ENCODE results near the gene AUTS2.

DNA sequence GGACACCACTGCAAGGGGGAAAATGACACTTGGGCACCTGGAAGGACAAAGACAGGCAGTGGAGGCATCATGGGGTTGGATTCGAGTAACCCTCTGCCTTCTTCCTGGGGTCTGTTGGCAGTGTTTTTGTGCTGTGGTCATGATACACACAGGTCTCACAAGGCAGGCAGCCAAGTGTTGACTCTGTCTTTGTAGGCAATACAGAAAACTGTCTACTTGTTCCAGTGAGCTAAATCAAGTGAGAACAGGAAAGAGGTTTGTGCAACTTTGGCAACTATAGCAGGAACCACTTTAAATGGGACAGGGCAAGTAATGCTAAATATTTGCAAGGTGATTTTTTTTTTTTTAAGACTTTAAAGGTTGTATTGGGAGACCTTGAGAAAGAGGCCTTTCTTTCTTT, 955.1 kb downstream of the AUTS2 start:
- TF ChIP-seq, protein P1, sequence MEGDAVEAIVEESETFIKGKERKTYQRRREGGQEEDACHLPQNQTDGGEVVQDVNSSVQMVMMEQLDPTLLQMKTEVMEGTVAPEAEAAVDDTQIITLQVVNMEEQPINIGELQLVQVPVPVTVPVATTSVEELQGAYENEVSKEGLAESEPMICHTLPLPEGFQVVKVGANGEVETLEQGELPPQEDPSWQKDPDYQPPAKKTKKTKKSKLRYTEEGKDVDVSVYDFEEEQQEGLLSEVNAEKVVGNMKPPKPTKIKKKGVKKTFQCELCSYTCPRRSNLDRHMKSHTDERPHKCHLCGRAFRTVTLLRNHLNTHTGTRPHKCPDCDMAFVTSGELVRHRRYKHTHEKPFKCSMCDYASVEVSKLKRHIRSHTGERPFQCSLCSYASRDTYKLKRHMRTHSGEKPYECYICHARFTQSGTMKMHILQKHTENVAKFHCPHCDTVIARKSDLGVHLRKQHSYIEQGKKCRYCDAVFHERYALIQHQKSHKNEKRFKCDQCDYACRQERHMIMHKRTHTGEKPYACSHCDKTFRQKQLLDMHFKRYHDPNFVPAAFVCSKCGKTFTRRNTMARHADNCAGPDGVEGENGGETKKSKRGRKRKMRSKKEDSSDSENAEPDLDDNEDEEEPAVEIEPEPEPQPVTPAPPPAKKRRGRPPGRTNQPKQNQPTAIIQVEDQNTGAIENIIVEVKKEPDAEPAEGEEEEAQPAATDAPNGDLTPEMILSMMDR (IDR thresholded peaks at IDR 0.05; ENCODE audit: insufficient read depth, low read length, poor library complexity, severe bottlenecking) = no peak
- TF ChIP-seq EZH2phosphoT487 (conservative IDR thresholded peaks at IDR 0.05; ENCODE audit: low read length) = no peak

Data from SU-DHL-6 (cell line).